Natural killer cell treated with Interleukin-12 subunit alpha and Interleukin-12 subunit beta and Interleukin-15 and Interleukin-18, amount 100 ng/mL, for 72 hours (primary cell): ENCODE data around the gene SERGEF. TPM values are rescaled to one million over a fixed set of nuclear protein-coding genes. Genes with fewer than 3 reads are reported as not detected.

Experiments used
- ATAC-seq, 2 donors: fragments of 150-1000 bp; cut with Tn5 transposase in 1 of 2; sonication (Bioruptor Pico), chemical (Tn5 transposase) in 1 of 2; 2 replicates each; pipeline ENCODE4 v1.10.0; 2021
- DNase-seq: peaks from one replicate; pipeline ENCODE4 v3.0.0; 2022; ENCODE audit warnings: low spot score
- H3K27ac Mint-ChIP-seq, 2 donors: 1 replicate in 1 of 2; 2 replicates in 1 of 2; pipeline ENCODE4 v1.8.0; 2022; ENCODE audit warnings: mixed read lengths in 2 of 2, mild to moderate bottlenecking in 1 of 2, moderate library complexity in 1 of 2
- H3K27me3 Mint-ChIP-seq, 2 donors: 1 replicate in 1 of 2; 2 replicates in 1 of 2; pipeline ENCODE4 v1.8.0; 2022; ENCODE audit warnings: mixed read lengths in 2 of 2
- H3K36me3 Mint-ChIP-seq: one replicate; pipeline ENCODE4 v1.8.0; 2022; ENCODE audit warnings: mixed read lengths
- H3K4me1 Mint-ChIP-seq, 2 donors: 1 replicate in 1 of 2; 2 replicates in 1 of 2; pipeline ENCODE4 v1.8.0; 2022; ENCODE audit warnings: low read depth in 2 of 2, mixed read lengths in 2 of 2, mild to moderate bottlenecking in 1 of 2
- H3K4me3 Mint-ChIP-seq: one replicate; pipeline ENCODE4 v1.8.0; 2022; ENCODE audit warnings: mixed read lengths
- H3K9me3 Mint-ChIP-seq: 2 replicates; pipeline ENCODE4 v1.8.0; 2022; ENCODE audit warnings: mixed read lengths
- total RNA-seq, 2 donors: library from RNA; stranded (reverse); gene quantifications; one replicate each; pipeline ENCODE4 v1.2.3, GENCODE V29; 2022

The SERGEF gene
- total RNA-seq, 2 donors from 2014 or later: 28.8 to 50.7 TPM

- peak; percentile 53 to 67 for ATAC-seq
- no peak overlapping the region for H3K27ac Mint-ChIP-seq
Observed at GRCh38 chr11:17760102-17761029, 252.5 kb downstream of the SERGEF start.

GRCh38 chr11:17755891-17756290, 257.0 kb downstream of the SERGEF start:
- Mint-ChIP-seq H3K27me3 (peaks cover 18 to 23% of the 10 kb centered on the region in 2 donors), H3K27ac (no peak overlapping the region), H3K4me3 (no peak overlapping the region), H3K9me3 (no peaks in the 10 kb centered on the region), H3K36me3 (no peaks in the 10 kb centered on the region), H3K4me1 (no peaks in the 10 kb centered on the region)
- ATAC-seq (no peak), DNase-seq (no peak)

More at GRCh38 chr11:17760102-17761029, 252.5 kb downstream of the SERGEF start:
- H3K27me3 Mint-ChIP-seq: peaks cover 8 to 9% of the 10 kb centered on the region in 2 donors
- no peak for DNase-seq
- H3K4me1 Mint-ChIP-seq: no peaks in the 10 kb centered on the region
- H3K4me3 Mint-ChIP-seq: no peak overlapping the region
- H3K9me3 Mint-ChIP-seq: no peaks in the 10 kb centered on the region
- no peaks in the 10 kb centered on the region for H3K36me3 Mint-ChIP-seq

- no peak overlapping the region for H3K4me3 Mint-ChIP-seq
- ATAC-seq (no peak), DNase-seq (no peak)
- no peak overlapping the region for H3K27ac Mint-ChIP-seq
- H3K4me1 Mint-ChIP-seq: no peaks in the 10 kb centered on the region
- H3K27me3 Mint-ChIP-seq: peaks cover 20 to 25% of the 10 kb centered on the region in 2 donors
- H3K36me3 Mint-ChIP-seq: no peaks in the 10 kb centered on the region
- H3K9me3 Mint-ChIP-seq: no peaks in the 10 kb centered on the region
Observed at GRCh38 chr11:17753641-17754040, 259.2 kb downstream of the SERGEF start.

- no peak overlapping the region for H3K27ac Mint-ChIP-seq
- H3K4me1 Mint-ChIP-seq: no peaks in the 10 kb centered on the region
- H3K27me3 Mint-ChIP-seq: peaks cover 20 to 26% of the 10 kb centered on the region in 2 donors
- H3K36me3 Mint-ChIP-seq: no peaks in the 10 kb centered on the region
- ATAC-seq: no peak
- H3K4me3 Mint-ChIP-seq: no peak overlapping the region
- H3K9me3 Mint-ChIP-seq: no peaks in the 10 kb centered on the region
- DNase-seq: no peak
Observed at GRCh38 chr11:17753153-17753552, 259.7 kb downstream of the SERGEF start.

GRCh38 chr11:17752144-17752543, 260.7 kb downstream of the SERGEF start:
- no peak overlapping the region for H3K4me3 Mint-ChIP-seq
- DNase-seq (no peak), ATAC-seq (no peak)
- no peaks in the 10 kb centered on the region for H3K36me3 Mint-ChIP-seq
- H3K27ac Mint-ChIP-seq: no peak overlapping the region
- no peaks in the 10 kb centered on the region for H3K4me1 Mint-ChIP-seq
- H3K9me3 Mint-ChIP-seq: no peaks in the 10 kb centered on the region
- peaks cover 25 to 31% of the 10 kb centered on the region in 2 donors for H3K27me3 Mint-ChIP-seq

GRCh38 chr11:17751558-17751957, 261.3 kb downstream of the SERGEF start:
- no peaks in the 10 kb centered on the region for H3K36me3 Mint-ChIP-seq
- H3K4me1 Mint-ChIP-seq: no peaks in the 10 kb centered on the region
- no peaks in the 10 kb centered on the region for H3K9me3 Mint-ChIP-seq
- no peak overlapping the region for H3K27ac Mint-ChIP-seq
- peaks cover 27 to 28% of the 10 kb centered on the region in 2 donors for H3K27me3 Mint-ChIP-seq
- DNase-seq (no peak), ATAC-seq (no peak)
- no peak overlapping the region for H3K4me3 Mint-ChIP-seq

- H3K4me1 Mint-ChIP-seq: no peaks in the 10 kb centered on the region
- DNase-seq: no peak
- H3K36me3 Mint-ChIP-seq: no peaks in the 10 kb centered on the region
- H3K9me3 Mint-ChIP-seq: no peaks in the 10 kb centered on the region
- no peak for ATAC-seq
- H3K27ac Mint-ChIP-seq: no peak overlapping the region
- no peak overlapping the region for H3K4me3 Mint-ChIP-seq
- peaks cover 26 to 36% of the 10 kb centered on the region in 2 donors for H3K27me3 Mint-ChIP-seq
Observed at GRCh38 chr11:17750801-17751165, 262.1 kb downstream of the SERGEF start.

GRCh38 chr11:17750013-17750800, 262.6 kb downstream of the SERGEF start:
- H3K27me3 Mint-ChIP-seq: peaks cover 21 to 32% of the 10 kb centered on the region in 2 donors
- no peak for ATAC-seq
- no peaks in the 10 kb centered on the region for H3K9me3 Mint-ChIP-seq

GRCh38 chr11:17748761-17749721, 263.8 kb downstream of the SERGEF start:
- peak in 1 of 2 donors; percentile 1 for ATAC-seq
- H3K9me3 Mint-ChIP-seq: no peaks in the 10 kb centered on the region
- H3K27ac Mint-ChIP-seq: no peak overlapping the region
- DNase-seq: no peak
- no peaks in the 10 kb centered on the region for H3K4me1 Mint-ChIP-seq
- H3K36me3 Mint-ChIP-seq: no peaks in the 10 kb centered on the region
- H3K27me3 Mint-ChIP-seq: peaks cover 17 to 26% of the 10 kb centered on the region in 2 donors
- H3K4me3 Mint-ChIP-seq: no peak overlapping the region

More at GRCh38 chr11:17750013-17750800, 262.6 kb downstream of the SERGEF start:
- Mint-ChIP-seq H3K36me3 (no peaks in the 10 kb centered on the region), H3K4me3 (no peak overlapping the region), H3K4me1 (no peaks in the 10 kb centered on the region), H3K27ac (no peak overlapping the region)
- no peak for DNase-seq

- Mint-ChIP-seq H3K27ac (no peak overlapping the region), H3K4me3 (no peak overlapping the region), H3K36me3 (no peaks in the 10 kb centered on the region), H3K9me3 (no peaks in the 10 kb centered on the region), H3K27me3 (peaks cover 17 to 26% of the 10 kb centered on the region in 2 donors), H3K4me1 (no peaks in the 10 kb centered on the region)
- DNase-seq: no peak
- no peak for ATAC-seq
Observed at GRCh38 chr11:17748044-17748443, 264.8 kb downstream of the SERGEF start.

- Mint-ChIP-seq H3K4me1 (no peaks in the 10 kb centered on the region), H3K27ac (no peak overlapping the region), H3K4me3 (no peak overlapping the region), H3K9me3 (no peaks in the 10 kb centered on the region), H3K36me3 (no peaks in the 10 kb centered on the region), H3K27me3 (peaks cover 17 to 26% of the 10 kb centered on the region in 2 donors)
- DNase-seq (no peak), ATAC-seq (no peak)
Observed at GRCh38 chr11:17747131-17747955, 265.5 kb downstream of the SERGEF start.

- H3K27me3 Mint-ChIP-seq: peaks cover 13 to 22% of the 10 kb centered on the region in 2 donors
Observed at GRCh38 chr11:17746096-17746495, 266.8 kb downstream of the SERGEF start.

More at GRCh38 chr11:17746096-17746495, 266.8 kb downstream of the SERGEF start:
- ATAC-seq (no peak), DNase-seq (no peak)
- no peak overlapping the region for H3K4me3 Mint-ChIP-seq
- H3K4me1 Mint-ChIP-seq: no peaks in the 10 kb centered on the region
- H3K27ac Mint-ChIP-seq: no peak overlapping the region
- H3K36me3 Mint-ChIP-seq: no peaks in the 10 kb centered on the region
- no peaks in the 10 kb centered on the region for H3K9me3 Mint-ChIP-seq
